ENCODE data around the gene CCDC12. TPM values are rescaled to one million over a fixed set of nuclear protein-coding genes. Genes with fewer than 3 reads are reported as not detected.

CCDC12 gene
- total and polyA plus RNA-seq, 2 donors (not counting 1 experiment from before 2014, with no cell fraction given): 84.0 to 97.3 TPM

GRCh38 chr3:46978381-46978780 is 1.8 kb upstream of the CCDC12 start:
- Histone ChIP-seq H3K79me2 (ENCODE audit: control insufficient read depth, insufficient read depth, low read length) (peaks cover 85% of the 10 kb centered on the region), H3K4me2 (replicated peaks; ENCODE audit: low read depth, low read length, poor library complexity, severe bottlenecking) (peak overlapping the region; percentile 90), H3K9me3 (ENCODE audit: control extremely low read depth in 1 of 3, control insufficient read depth in 2 of 3, insufficient read depth in 1 of 3, low read length in 2 of 3) (no peaks in the 10 kb centered on the region), H3K4me1 (ENCODE audit: control insufficient read depth in 2 of 2, insufficient read depth in 2 of 2, low read length in 2 of 2) (peaks cover 56 to 79% of the 10 kb centered on the region in 2 donors), H3K27ac (ENCODE audit: low read length in 2 of 2) (peak overlapping the region in 1 of 2 donors; percentile 88), H3K9ac (ENCODE audit: low read length) (no peak overlapping the region), H3K4me3 (ENCODE audit: control extremely low read depth in 1 of 5, extremely low read depth in 1 of 5, insufficient read depth in 1 of 5, low read depth in 2 of 5, low read length in 4 of 5) (no peak overlapping the region), H2AFZ (ENCODE audit: insufficient read depth, low read depth, low read length, poor library complexity, severe bottlenecking) (no peak overlapping the region), H4K20me1 (ENCODE audit: control insufficient read depth, insufficient read depth, low read length, poor library complexity, severe bottlenecking) (peaks cover 30% of the 10 kb centered on the region), H3K27me3 (replicated peaks in 1 of 4; ENCODE audit: control extremely low read depth in 1 of 4, control insufficient read depth in 3 of 4, insufficient read depth in 4 of 4, low read length in 3 of 4) (no peaks in the 10 kb centered on the region), H3K36me3 (replicated peaks in 1 of 2; ENCODE audit: control extremely low read depth in 1 of 2, control insufficient read depth in 1 of 2, extremely low read depth in 1 of 2, insufficient read depth in 2 of 2, low read length in 1 of 2) (no peaks in the 10 kb centered on the region)
- H3K4me1 Mint-ChIP-seq: peaks cover 64% of the 10 kb centered on the region
- 97% methylated on average over 7 of the region's 9 CpGs for WGBS (ENCODE audit: insufficient coverage)
- ChIA-PET POLR2A (interaction anchor here (0.6 to 2.2 kb wide), 5 partner anchors 9 to 133 kb away, joined by 3 to 6 read pairs (median 4); no protein-coding TSS in a partner anchor), CTCF (interaction anchor here (1.4 to 3.4 kb wide), 4 partner anchors 11 to 55 kb away, joined by 3 to 21 read pairs (median 4); no protein-coding TSS in a partner anchor)
- H3K27ac Mint-ChIP-seq: peak overlapping the region; percentile 85
- no peaks in the 10 kb centered on the region for H3K9me3 Mint-ChIP-seq (ENCODE audit: insufficient read depth)
- ATAC-seq (ENCODE audit: low read depth): no peak
- H3K27me3 Mint-ChIP-seq: no peaks in the 10 kb centered on the region
- DNase-seq: no peak
- intact Hi-C loops (cut with micrococcal nuclease): loop anchor here (2.0 to 5.0 kb wide), 3 partner anchors 14 to 804 kb away; partner anchors contain the start of genes SETD2 and SMARCC1
- peak overlapping the region; percentile 81 for H3K4me3 Mint-ChIP-seq
- TF ChIP-seq CTCF (IDR thresholded peaks at IDR 0.05) (no peak), EZH2 (IDR thresholded peaks at IDR 0.05; ENCODE audit: borderline replicate concordance, insufficient read depth, low read depth, low read length, poor library complexity, severe bottlenecking) (no peak)

GRCh38 chr3:46977811-46978195 is 1.3 kb upstream of the CCDC12 start:
- WGBS (ENCODE audit: insufficient coverage): 100% methylated on average over 3 of the region's 5 CpGs
- Histone ChIP-seq H3K9me3 (ENCODE audit: control extremely low read depth in 1 of 3, control insufficient read depth in 2 of 3, insufficient read depth in 1 of 3, low read length in 2 of 3) (no peaks in the 10 kb centered on the region), H3K27me3 (replicated peaks in 1 of 4; ENCODE audit: control extremely low read depth in 1 of 4, control insufficient read depth in 3 of 4, insufficient read depth in 4 of 4, low read length in 3 of 4) (no peaks in the 10 kb centered on the region), H3K4me1 (ENCODE audit: control insufficient read depth in 2 of 2, insufficient read depth in 2 of 2, low read length in 2 of 2) (peaks cover 61 to 85% of the 10 kb centered on the region in 2 donors), H3K9ac (ENCODE audit: low read length) (no peak overlapping the region), H3K27ac (ENCODE audit: low read length in 2 of 2) (peak overlapping the region in 1 of 2 donors; percentile 88), H4K20me1 (ENCODE audit: control insufficient read depth, insufficient read depth, low read length, poor library complexity, severe bottlenecking) (peaks cover 35% of the 10 kb centered on the region), H3K36me3 (replicated peaks in 1 of 2; ENCODE audit: control extremely low read depth in 1 of 2, control insufficient read depth in 1 of 2, extremely low read depth in 1 of 2, insufficient read depth in 2 of 2, low read length in 1 of 2) (no peaks in the 10 kb centered on the region), H3K79me2 (ENCODE audit: control insufficient read depth, insufficient read depth, low read length) (peaks cover 89% of the 10 kb centered on the region), H3K4me3 (ENCODE audit: control extremely low read depth in 1 of 5, extremely low read depth in 1 of 5, insufficient read depth in 1 of 5, low read depth in 2 of 5, low read length in 4 of 5) (no peak overlapping the region), H3K4me2 (replicated peaks; ENCODE audit: low read depth, low read length, poor library complexity, severe bottlenecking) (peak overlapping the region; percentile 90), H2AFZ (ENCODE audit: insufficient read depth, low read depth, low read length, poor library complexity, severe bottlenecking) (no peak overlapping the region)
- ChIA-PET CTCF (interaction anchor here (1.6 to 3.4 kb wide), 3 partner anchors 21 to 54 kb away, joined by 4 to 21 read pairs (median 5); no protein-coding TSS in a partner anchor), POLR2A (interaction anchor here (1.7 kb wide), 1 partner anchor 19 kb away, joined by 4 read pairs; no protein-coding TSS in a partner anchor)
- peaks cover 65% of the 10 kb centered on the region for H3K4me1 Mint-ChIP-seq
- DNase-seq: no peak
- H3K27ac Mint-ChIP-seq: peak overlapping the region; percentile 85
- TF ChIP-seq EZH2 (IDR thresholded peaks at IDR 0.05; ENCODE audit: borderline replicate concordance, insufficient read depth, low read depth, low read length, poor library complexity, severe bottlenecking): no peak
- TF ChIP-seq CTCF (IDR thresholded peaks at IDR 0.05): no peak
- no peaks in the 10 kb centered on the region for H3K9me3 Mint-ChIP-seq (ENCODE audit: insufficient read depth)
- H3K4me3 Mint-ChIP-seq: peak overlapping the region; percentile 81
- no peak for ATAC-seq (ENCODE audit: low read depth)
- H3K27me3 Mint-ChIP-seq: no peaks in the 10 kb centered on the region
- intact Hi-C loops (cut with micrococcal nuclease): loop anchor here (2.0 to 5.0 kb wide), 5 partner anchors 13 to 804 kb away; partner anchors contain the start of genes KIF9, KLHL18, SETD2 and SMARCC1

Data from B cell (primary cell).